Measurements from ENCODE around the gene DOCK9.

DNA sequence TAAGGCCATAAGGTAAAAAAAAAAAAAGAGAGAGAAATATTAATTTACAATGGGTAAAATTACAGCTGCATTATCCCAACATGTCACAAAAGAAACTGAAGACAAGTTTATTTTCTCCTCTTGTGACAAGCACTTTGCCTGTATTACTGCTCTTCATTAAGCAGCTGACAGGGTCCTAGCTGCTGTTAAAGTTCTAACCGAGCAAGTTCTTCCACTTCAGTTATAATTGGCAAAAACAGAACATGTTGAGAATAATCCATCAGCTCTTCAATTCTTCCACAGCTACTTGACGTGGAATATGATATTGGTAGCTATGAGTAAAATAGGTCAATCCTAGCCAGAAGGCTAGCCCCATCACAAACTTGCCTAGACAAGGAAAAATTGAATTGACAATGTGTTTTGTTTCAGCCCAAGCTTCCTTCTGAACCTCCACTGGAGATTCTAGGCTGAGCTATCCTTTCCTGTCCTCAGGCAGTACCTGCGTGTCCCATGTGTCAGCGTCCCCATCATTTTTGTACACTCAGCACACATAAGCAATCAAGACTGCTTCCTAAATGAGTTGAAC, 32.2 kb upstream of the DOCK9 start:
- TF ChIP-seq EZH2phosphoT487 (IDR thresholded peaks at IDR 0.05; ENCODE audit: low read depth, severe bottlenecking, unreplicated experiment), result no peak
- TF ChIP-seq, protein P1, sequence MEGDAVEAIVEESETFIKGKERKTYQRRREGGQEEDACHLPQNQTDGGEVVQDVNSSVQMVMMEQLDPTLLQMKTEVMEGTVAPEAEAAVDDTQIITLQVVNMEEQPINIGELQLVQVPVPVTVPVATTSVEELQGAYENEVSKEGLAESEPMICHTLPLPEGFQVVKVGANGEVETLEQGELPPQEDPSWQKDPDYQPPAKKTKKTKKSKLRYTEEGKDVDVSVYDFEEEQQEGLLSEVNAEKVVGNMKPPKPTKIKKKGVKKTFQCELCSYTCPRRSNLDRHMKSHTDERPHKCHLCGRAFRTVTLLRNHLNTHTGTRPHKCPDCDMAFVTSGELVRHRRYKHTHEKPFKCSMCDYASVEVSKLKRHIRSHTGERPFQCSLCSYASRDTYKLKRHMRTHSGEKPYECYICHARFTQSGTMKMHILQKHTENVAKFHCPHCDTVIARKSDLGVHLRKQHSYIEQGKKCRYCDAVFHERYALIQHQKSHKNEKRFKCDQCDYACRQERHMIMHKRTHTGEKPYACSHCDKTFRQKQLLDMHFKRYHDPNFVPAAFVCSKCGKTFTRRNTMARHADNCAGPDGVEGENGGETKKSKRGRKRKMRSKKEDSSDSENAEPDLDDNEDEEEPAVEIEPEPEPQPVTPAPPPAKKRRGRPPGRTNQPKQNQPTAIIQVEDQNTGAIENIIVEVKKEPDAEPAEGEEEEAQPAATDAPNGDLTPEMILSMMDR (IDR thresholded peaks at IDR 0.05; ENCODE audit: poor library complexity), result no peak
- no peak for TF ChIP-seq EZH2 (IDR thresholded peaks at IDR 0.05; ENCODE audit: borderline replicate concordance)

All from hepatocyte (in vitro differentiated cells).